Dermis blood vessel endothelial cell (primary cell): ENCODE results near the gene POLN. TPM values are rescaled to one million over a fixed set of nuclear protein-coding genes. Genes with fewer than 3 reads are reported as not detected.

Experiments
- DNase-seq: peaks from one replicate; pipeline ENCODE4 v3.0.0; 2010
- total RNA-seq: library from RNA; depleted of rRNA; stranded (reverse); fragments of >200 nt; gene quantifications from 2 replicates; pipeline ENCODE4 v1.2.3, GENCODE V29; 2014

The POLN gene
- total RNA-seq, 1 donor from 2014 or later = 5.8 TPM

DNA sequence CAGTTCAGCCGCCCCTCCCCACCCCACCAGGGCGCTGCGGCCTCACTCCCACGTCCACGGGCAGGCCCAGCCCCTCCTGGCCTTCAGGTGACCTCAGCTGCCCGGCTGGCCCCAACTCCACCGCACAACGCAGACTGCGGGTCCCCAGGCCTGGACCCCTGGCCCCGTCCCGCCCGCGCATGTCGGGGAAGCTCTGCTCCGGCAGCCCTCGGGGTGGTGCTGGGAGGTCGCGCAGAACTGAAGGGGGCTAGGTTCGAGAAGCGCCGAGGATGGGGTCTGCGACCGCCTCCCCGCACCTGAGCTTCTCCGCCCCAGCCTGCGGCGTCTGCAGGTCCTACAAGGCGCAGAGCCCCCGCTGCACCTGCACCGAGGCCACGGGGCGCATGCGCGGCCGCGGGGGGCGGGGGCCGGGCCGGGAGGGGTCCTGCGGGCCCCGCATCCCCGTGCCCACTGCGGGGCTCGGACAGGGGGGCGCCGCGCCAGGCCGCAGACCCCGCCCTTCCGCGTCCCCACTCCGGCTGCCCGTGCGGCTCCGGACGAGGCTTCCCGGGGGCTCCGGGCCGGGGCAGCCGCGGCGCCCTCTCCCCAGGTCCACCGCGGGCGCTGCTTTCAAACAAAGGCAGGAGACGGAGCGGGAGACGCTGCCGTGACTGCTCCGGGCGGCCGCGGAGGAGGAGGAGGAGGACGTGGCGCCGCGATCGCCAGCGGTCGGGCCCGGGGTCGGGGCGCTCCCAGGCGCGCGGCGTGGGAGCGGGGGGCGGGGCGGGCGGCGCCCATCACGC lies 183.5 kb downstream of the POLN start:
- no peak for DNase-seq

DNA sequence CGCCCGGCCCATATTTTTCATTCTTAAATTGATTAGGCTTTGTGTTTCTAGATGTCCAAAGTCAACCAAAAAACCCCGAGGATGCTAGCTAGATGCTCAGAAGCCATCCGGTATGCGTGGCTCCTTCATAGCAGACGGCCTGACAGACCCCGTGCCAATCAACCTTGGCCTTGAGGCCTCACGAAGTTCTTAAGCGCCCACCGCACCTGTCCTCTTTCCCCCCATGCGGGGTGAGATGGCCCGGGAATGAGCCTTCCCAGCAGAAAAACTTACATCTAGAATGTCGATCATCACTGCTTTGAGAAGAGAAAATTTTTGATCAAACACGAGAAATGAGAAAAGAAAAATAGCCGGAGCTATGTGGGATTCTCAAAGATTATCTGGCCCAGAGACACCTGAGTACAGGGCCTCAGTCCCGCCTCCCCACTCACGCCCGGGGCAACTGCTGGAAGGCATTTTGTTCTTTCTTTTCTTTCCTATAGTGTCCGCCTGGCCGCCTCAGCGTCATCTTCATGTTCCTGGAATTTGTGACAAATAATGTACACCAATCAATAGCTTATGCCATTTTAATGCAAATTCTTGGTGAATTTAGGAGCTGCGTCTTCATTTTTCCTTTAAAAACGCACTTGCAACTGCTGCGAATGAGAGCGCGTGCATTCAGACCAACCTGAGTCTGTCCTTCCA lies 184.4 kb downstream of the POLN start:
- DNase-seq = no peak

DNA sequence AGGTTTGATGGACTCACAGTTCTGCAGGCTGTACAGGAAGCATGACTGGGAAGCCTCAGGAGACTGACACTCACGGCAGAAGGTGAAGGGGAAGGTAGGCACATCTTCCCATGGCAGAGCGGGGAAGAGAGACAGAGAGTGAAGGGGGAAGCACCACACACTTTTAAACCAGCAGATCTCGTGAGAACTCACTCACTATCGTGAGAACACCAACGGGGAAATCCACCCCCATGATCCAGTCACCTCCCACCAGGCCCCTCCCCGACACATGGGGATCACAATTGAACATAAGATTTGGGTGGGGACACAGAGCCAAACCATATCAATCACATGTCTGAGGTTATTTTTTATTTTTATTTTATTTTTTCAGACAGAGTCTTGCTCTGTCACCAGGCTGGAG lies 187.7 kb downstream of the POLN start:
- DNase-seq = no peak

DNA sequence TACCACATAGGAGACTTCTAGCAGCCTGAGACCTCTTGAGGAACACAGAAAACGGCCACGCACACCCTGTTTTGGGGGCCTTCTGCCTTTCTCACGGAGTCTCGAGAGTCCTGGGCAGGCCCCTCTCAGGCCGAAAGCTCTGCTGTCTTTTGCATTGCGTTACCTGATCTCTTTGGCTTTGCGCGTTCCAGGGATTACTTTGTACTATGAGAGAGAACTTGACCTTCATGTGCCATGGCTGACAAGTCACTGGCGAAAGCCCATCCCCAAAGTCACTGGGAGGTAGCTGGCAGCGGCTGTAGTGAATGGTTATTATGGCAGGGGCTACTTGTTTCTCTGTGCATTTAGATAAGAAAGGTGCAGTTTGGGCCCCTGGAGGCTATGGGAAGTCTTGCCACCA lies 190.8 kb downstream of the POLN start:
- DNase-seq = no peak

DNA sequence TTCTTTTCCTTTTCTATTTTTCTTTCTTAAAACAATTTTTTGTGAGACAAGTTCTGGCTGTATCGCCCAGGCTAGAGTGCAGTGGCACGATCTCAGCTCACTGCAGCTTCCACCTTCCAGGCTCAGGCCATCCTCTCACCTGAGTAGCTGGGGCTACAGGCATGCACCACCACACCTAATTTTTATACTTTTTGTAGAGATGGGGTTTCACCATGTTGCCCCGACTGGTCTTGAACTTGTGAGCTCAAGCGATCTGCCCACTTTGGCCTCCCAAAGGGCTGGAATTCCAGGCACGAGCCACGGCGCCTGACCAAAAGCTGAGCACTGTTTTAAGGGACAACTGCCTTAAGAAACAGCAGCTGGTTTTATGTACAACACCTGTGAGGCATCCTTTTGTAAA lies 192.1 kb downstream of the POLN start:
- DNase-seq = no peak

DNA sequence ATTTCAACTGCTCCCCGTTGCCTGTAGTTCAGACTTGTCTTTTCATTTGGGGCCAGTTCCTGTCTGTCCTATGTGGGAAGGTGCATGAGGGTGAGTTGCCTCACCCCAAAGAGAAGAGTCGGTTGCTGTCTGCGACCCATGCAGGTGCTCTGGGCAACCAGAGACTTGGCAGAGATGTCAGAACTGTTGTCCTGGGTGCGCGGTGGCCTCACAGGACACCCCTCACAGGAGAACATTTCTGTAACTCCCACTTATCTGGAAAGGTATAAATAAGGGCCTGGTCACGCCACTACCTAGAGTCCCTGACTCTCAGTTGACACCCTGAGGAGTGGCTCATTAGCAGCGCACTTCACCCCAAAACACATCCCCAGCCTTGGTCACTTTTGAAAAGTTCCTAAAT lies 192.5 kb downstream of the POLN start:
- no peak for DNase-seq

DNA sequence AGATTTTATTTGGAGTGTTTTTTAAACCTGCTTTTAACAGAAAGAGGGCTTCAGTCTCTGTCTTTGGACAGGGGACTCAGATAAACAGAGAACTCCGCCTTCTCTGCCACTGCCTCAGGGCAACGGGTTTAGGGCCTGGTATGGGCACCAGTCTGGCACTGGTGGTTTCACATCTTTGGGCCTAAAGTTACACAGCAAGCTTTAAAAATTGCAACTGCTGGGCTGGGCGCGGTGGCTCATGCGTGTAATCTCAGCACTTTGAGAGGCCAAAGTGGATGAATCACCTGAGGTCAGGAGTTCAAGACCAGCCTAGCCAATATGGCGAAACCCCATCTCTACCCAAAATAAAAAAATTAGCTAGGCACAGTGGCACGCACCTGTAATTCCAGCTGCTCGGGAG lies 193.1 kb downstream of the POLN start:
- no peak for DNase-seq

DNA sequence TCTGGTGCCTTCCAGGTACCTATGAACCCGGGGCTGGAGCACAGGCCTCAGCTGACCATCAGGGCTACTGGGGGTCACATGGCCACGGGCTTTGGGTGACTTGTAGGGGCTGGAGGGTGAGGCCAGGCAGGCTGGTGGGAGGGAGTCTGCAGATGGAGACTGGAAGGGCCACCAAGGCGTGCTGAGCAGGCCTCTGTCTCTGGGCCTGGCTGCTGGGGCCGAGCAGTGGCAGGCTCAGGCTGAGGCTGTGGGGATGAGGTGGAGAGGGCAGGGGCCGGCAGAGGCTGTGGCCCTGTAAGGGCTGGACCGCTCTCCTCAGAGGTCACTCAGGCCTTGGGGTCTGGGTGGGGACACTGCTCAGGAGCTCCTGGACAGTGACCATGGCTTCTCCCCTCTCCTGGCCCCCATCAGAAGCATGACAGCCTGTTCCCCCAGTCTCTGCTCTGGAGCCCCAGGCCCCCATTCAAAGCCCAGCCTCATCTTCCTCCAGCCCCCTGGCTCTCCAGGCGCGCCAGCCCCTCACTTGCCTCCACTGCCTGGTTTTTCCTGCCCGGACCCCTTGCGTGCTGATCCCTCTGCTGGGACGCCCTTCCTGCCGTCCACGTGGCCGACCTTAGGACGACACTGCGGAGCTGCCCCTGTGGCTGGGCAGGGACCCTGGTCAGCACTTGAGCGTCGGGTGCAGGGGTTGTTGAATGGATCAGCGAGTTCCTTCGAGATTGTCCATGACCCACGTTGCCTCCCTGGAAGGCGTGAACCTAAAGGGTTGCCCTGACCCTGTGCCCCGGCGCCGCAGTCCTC lies 193.9 kb downstream of the POLN start:
- DNase-seq = no peak

DNA sequence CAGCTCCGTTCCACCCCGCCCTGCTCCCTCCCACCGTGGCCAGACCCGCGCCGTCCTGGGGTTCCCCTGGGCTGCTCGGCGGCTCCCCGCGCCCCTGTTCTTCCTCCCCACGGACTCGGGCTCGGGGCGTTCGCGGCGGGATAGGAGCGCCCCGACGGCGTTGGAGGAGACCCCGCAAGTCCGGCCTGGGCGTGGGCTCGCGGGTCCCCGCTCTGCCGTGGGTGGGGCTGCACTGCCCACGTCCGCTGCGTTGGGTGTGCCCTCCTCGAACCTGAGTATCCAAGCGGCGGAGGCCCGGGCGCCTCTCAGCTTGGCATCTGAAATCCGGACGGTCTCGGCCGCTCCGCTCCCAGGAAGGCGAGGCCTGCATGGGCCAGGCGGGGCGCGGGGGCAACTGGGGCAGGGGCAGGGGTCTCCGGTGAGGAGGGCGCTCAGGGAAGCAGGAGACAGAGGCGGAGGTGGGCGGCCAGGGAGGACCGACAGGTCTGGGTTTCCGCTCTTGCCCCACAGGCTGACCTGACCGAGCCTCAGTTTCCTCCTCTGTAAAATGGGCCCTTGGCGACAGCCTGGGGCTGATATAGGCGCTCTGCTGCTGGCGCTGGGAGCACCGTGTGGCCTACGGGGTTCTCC lies 194.8 kb downstream of the POLN start:
- no peak for DNase-seq

DNA sequence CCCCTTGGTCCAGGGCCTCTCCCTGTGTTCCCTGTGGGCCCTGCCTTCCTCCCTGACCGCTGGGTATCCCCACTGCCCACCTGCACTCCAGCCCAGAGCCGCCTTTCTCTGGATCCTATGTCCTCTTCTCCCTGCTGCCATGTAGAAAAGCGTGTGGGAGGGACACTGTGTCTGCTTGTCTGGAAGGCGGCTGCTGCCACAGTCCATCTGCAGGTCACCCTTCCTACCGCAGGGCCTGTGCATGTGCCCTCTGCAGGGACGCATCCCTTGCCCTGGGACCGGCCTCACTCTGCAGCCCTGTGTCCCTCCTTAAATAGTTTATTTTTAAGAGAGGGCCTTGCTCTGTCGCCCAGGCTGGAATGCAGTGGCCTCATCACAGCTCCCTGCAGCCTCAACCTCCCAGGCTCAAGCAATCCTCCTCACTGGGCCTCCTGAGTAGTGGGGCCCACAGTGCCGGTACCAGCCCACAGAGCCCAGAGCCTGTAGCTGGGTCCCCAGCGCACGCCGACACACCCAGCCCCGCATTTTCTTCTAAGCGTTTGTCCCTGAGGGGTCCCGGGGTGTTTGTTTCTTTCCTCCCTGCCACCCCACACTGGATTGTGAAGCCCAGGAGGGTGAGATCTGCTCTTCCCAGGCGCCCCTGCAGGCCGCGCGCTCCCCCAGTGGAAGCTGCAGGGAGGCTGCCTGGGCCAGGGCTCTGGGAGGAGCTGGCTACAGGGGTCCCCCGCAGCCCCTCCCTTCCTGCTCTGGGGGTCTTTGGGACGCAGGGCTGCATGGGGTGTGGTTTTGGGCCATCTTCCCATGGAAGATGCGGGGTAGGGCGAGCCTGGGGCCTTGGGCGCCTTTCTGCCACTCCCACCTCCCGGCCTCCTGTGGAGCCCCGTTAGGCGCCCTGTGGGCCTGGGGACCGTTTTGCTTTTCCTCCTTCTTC lies 195.6 kb downstream of the POLN start:
- DNase-seq = no peak

DNA sequence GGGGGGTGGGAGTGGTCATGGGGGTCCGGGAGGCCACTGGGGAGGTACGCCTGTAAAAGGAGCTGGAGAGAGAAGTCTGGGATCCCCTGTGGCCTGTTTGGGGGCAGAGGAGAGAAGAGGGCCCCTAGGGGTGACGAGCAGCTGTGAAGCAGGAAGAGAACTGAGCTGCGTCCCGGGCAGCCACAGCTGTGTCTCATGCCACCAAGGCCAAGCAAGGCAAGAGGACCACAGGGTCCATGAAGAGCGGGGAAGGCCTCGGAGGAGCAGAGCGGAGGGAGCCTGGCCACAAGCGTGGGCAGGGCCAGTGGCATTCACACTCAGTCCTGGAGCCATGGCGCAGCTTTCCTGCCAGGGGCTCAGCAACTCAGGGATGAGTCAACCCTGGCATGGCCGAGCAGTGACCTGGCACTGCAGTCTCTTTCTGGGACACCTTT lies 196.4 kb downstream of the POLN start:
- no peak for DNase-seq

DNA sequence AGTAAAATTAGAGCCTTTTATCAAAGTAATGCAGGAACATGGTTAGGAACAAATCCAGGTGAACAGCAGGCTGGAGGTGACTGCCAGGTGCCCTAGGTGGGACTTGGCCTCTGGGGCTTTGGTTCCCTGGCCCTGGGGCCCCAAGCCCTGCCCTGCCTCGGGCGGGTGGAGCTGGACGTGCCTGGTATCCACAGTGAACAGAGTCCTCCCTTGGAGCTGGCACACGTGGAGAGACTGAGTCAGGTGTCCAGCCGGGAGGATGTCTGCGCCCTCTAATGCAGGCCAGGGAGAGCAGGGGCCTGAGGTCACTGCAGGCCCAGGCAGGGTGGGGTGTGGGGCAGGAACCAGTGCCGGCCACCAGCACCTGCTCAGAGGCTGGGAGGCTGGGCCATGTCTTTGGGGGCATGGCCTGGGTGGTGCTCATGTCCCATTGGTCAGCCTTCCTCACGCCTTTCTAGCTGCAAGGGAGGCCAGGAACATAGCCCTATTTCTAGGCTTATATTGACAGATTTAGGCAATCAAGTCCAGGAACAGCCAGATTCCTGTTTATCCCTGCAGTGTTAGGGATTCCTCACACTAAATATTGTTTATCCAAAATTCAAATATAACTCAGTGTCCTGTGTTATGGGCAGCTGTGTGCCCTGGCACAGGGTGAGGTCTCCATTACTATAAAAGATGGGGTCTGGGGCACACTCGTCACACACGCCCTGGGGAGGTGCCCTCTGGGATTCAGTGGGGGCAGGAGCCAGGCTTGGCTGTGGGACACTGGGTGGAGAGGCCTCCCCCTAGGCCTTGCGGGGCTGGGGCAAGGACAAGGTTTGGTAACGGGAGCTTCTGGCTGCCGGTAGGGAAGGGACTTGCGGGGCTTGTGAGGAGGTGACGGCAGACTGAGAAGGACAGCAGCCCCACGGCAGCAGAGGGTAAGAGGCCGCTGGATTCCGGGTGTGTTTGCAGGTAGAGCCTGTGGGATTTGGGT lies 197.1 kb downstream of the POLN start:
- no peak for DNase-seq

DNA sequence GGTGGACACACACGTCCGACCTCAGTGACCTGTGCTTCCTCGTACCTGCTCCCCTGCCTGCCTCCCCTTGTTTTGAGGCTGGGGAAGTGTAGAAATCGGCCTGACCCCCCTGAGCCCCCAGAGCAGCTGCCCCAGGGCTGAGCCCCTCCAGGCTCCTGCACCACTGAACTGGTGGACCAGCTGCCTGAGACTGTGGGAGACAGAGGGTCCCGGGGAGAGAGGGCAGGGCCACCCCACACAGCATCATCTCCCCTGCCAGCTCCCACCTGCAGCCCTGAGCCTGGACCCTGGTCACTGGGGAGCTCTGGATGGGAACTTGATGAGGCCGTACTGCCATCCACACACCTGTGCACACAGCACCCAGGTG lies 197.8 kb downstream of the POLN start:
- DNase-seq = no peak

DNA sequence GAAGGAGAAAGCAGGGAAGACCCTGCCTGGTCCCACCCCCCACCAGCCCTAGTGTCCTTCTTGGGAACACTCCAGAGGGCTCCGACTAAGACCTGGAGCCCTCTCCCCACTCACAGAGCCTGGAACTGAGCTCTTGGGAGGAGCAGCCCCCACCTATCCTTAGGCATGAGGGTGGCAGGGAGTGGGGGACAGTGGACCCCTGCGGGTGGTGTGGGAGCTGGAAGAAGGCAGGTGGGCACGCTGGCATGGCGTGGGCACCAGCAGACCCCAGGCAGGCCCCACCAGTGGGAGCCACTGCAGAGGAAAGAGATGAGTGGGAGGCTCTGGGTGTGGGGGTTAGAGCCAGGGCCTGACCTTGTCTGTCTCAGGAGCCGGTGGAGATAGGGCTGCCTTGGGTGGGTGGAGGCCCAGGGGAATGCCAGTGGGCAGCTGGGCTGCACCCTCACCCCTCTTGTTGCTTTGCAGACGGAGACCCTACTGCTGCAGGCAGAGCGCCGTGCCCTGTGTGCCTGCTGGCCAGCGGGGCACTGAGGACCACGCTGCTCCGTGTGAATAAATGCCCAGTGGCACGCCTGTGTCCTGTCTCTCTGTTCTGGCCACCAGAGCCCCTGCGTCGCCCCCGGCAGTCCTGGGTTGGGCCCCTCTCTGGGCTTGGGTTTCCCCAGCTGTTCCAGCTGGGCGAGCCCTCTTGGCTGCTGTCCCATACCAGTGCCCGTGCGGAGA lies 198.4 kb downstream of the POLN start:
- no peak for DNase-seq

DNA sequence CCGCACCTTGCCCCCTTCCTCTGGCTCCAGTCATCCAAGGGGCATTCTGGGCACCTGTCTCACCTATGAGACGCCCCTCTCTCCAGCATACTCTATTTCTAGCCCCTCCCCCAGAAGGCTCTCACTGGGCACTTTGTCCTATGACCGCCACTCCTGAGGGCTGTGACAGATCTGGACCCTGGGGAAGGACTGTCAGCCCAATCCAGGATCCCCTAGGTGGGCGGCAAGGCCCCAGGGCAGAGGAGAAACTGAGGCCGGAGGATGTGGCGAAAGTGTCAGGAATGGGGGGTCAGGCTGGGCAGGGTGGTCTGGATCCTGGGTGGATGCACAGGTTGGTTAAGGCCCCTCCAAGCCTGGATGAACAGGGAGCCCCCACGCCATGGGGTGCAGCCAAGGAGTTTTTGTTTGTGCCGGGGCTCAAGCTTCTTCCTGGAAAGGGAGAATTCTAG lies 198.9 kb downstream of the POLN start:
- DNase-seq = no peak

DNA sequence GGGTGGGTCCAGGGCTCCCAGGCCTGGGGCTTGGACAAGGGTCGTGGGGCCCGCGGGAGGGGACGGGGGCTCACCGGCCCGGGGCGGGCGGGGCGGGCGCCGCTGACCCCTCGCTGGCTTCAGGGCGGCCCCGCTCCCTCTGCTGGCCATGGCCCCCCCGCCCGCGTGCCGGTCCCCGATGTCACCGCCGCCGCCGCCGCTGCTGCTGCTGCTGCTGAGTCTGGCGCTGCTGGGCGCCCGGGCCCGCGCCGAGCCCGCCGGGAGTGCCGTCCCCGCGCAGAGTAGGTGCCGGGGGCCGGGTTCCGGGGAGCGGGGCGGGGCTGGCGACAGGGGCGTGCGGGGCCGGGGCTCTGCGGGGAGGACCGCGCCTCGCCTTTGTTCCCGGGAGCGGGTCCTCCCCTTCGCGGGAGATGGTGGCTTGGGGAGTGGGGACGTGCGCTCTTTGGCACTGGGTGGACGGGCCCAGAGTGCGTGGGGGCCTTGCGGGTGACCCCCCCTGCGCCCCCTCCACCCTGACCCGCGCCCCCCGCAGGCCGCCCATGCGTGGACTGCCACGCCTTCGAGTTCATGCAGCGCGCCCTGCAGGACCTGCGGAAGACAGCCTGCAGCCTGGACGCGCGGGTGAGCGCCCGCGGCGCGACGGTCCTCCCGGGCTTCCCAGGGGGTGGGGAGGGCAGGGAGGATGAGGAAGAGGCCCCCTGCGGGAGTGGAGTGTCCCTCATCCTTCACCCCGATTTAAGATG lies 199.5 kb downstream of the POLN start:
- no peak for DNase-seq

DNA sequence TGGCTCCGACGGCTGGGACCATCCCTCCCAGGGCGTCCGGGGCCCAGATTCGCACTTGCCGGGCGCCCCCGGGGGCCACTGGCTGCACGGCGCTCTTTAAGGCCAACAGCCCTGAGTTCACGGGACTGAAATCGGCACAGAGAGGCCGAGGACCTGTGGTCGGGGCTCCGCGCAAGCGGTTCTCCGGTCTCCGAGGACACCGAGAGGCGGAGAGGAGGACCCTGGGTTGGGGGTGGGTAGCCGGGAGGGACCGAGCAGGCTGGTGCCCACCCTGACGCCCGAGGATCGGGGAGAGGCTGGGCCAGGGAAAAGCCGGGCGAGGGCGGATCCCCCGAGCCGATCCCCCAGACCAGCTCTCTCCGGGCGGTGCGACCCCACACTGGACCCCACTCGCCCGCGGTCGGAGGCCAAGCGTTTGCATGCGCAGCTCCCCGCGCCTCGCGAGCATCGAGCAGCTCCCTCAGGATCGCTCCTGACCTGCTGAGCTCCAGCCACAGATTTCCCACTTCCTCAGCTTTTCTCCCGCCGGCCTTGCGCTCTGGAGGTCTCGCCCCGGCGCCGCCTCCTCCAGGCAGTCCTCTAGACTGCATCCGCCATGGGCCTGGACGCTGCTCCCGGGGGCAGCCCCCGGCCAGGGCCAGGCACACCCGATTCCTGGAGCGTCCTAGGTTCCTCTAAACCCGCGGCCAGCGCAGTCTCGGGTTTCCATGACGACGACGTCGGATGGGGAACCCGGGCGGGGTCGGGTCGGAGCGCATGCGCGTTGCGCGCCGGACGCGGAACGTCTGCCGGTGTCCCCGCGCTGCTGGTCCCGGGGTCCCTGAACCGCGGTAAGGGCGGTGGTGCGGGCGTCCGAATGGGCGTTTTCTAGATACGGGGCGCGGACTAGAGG lies 200.4 kb downstream of the POLN start:
- DNase-seq = peak; percentile 68
